MG63 (cell line): ENCODE measurements around the gene SLC9A1. TPM values are rescaled to one million over a fixed set of nuclear protein-coding genes. Genes with fewer than 3 reads are reported as not detected.

Source experiments
- DNase-seq: peaks from one replicate; pipeline ENCODE4 v3.0.0-alpha.2; 2020
- H3K27me3 ChIP-seq: fragments of 250-450 bp; sonication (Bioruptor Pico); 2 replicates; pipeline ENCODE4 v1.5.1; 2020; ENCODE audit warnings: mild to moderate bottlenecking, moderate library complexity
- H3K36me3 ChIP-seq: fragments of 250-450 bp; sonication (Bioruptor Pico); 2 replicates; pipeline ENCODE4 v1.5.1; 2020; ENCODE audit warnings: mild to moderate bottlenecking, moderate library complexity
- H3K4me3 ChIP-seq: fragments of 250-450 bp; sonication (Bioruptor Pico); 2 replicates; pipeline ENCODE4 v1.5.1; 2020; ENCODE audit warnings: mild to moderate bottlenecking, moderate library complexity
- H3K9me3 ChIP-seq: fragments of 250-450 bp; sonication (Bioruptor Pico); 2 replicates; pipeline ENCODE4 v1.5.1; 2020; ENCODE audit warnings: mild to moderate bottlenecking, moderate library complexity
- total RNA-seq: library from RNA; depleted of rRNA; stranded (reverse); fragments of >200 nt; shearing (Covaris generic); gene quantifications from 2 replicates; pipeline ENCODE4 v1.2.3, GENCODE V29; 2014; ENCODE audit warnings: low replicate concordance

Gene SLC9A1
- total RNA-seq, 1 experiment from 2014 or later, result 2.9 TPM

DNA sequence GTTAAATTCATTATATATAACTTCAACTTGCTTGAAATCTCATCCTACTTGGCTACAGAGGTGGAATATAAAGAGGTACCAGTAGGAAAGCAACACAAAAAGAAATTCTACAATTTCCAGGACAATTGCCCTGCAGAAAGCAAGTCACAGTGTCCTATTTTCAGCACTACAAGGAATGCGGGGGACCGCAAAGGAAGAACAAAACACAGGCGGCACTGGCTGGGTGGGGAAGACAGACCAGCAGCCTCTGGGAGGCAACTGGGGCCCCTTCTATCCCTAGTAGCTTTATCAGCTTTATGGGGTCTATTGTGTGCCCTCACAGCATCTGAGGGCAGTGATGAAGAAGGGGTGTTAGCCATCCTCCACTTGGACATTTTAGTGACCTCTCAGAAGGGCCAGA, 30.5 kb downstream of the SLC9A1 start:
- H3K9me3 ChIP-seq, result no peaks in the 10 kb centered on the region
- H3K4me3 ChIP-seq, result no peak overlapping the region
- no peak for DNase-seq
- H3K36me3 ChIP-seq, result no peaks in the 10 kb centered on the region
- no peaks in the 10 kb centered on the region for H3K27me3 ChIP-seq

DNA sequence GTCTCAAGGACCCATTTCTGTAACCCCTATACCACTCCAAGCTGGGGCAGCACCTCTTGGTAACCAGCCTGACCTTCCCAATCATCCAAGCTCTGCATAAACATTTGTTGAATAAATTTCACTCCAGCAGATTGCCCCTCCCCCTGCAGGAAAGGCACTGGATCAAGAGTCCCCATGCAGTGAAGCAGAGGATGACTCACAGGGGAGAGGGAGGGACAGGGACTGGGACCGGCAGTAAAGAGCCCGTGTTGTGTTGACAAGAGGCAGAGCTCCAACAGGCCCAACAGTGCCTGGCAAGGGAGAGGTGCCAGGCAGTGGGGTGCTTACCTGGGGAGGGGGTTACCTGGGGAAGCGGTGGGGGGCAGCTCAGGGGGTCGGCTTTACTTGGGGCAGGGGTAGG, 32.3 kb downstream of the SLC9A1 start:
- DNase-seq, result peak; percentile 75
- H3K27me3 ChIP-seq, result no peaks in the 10 kb centered on the region
- H3K9me3 ChIP-seq, result no peaks in the 10 kb centered on the region
- no peak overlapping the region for H3K4me3 ChIP-seq
- no peaks in the 10 kb centered on the region for H3K36me3 ChIP-seq

DNA sequence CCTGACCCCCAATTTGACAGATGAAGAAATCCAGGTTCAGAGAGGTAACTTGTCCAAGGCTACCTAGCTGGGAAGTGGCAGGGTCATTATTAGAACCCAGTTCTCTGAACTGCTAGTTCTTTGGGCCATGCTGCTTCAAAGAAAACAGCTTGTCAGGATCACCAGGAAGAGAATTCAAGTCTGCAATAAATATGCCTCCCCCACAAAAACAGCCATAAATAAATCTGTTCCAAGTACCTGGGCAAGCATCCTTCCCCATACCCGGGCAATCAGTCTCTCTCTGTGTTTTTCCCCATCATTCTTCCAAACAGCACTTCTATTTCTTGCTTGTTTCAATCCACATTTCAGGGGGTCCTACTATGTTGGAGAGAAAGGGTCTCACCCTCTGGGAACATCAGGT, 34.1 kb downstream of the SLC9A1 start:
- DNase-seq, result no peak
- no peaks in the 10 kb centered on the region for H3K9me3 ChIP-seq
- no peaks in the 10 kb centered on the region for H3K27me3 ChIP-seq
- no peak overlapping the region for H3K4me3 ChIP-seq
- no peaks in the 10 kb centered on the region for H3K36me3 ChIP-seq

DNA sequence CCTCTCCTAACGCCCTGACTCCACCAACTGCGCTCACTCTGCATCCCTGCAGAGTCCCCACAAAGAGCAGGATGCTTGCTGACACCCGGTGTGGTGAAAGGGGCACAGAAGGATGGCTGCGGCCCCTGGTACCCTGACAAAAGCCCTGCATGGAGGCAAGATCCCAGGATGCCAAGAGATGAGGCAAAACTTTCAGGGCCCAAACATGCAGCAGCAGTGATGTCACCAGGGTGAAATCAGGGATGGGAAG, 36.6 kb downstream of the SLC9A1 start:
- H3K36me3 ChIP-seq, result no peaks in the 10 kb centered on the region
- no peak for DNase-seq
- H3K9me3 ChIP-seq, result no peaks in the 10 kb centered on the region
- no peak overlapping the region for H3K4me3 ChIP-seq
- H3K27me3 ChIP-seq, result no peaks in the 10 kb centered on the region

DNA sequence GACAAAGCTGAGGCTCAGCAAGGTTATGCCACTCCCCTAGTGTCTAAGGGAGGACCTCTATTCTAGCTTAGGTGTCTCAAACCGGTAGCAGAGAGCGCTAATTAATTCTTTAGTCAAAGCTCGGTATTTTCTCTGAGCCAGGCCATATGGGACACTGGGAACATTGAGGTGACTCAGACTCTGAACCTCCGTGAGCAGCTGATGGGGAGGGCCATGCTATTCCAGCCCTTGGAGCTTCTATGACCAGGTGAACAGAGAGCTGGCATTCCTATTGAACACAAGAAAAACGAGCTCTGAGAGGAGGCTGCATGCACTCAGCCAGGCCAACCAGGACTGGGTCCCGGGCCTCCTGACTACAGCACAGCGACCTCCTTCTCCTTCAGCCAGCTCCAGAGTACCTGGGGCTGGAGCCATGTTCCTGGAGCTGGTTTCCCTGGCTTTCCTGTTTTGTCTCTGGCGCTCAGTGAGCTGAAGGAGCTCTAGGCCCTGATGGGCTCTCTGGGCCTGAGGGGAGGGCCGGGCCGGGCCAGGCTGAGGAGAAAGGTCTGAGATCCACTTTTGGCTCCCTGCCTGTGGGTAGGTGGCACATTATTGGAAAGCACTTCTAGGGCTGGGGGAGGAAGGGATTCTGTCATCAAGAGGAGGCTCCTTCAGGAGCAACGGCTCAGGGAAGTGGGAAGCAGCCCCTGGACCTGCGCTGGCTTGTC, 37.0 kb downstream of the SLC9A1 start:
- H3K27me3 ChIP-seq, result no peaks in the 10 kb centered on the region
- H3K4me3 ChIP-seq, result no peak overlapping the region
- H3K36me3 ChIP-seq, result no peaks in the 10 kb centered on the region
- H3K9me3 ChIP-seq, result no peaks in the 10 kb centered on the region
- no peak for DNase-seq

DNA sequence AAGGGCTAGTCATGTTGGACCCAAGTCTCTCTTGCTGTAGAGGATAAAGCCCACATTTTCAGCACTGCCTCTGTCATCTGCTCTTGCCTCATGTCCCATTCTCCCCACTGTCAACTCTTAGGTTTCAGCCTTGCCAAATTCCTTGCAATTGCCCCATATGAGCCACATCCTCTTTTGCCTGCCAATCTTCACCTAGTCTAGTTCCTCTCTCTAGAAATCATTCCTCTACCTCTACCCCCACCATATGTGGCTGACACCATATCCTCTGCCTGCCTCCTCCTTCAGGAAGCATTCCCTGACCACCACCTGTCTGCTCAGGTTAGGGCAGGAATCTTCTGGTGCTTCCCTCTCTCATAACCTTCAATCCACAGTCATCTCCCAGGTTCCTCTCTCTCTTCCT, 38.2 kb downstream of the SLC9A1 start:
- Histone ChIP-seq H3K36me3 (no peaks in the 10 kb centered on the region), H3K27me3 (no peaks in the 10 kb centered on the region), H3K4me3 (no peak overlapping the region), H3K9me3 (no peaks in the 10 kb centered on the region)
- DNase-seq, result no peak

DNA sequence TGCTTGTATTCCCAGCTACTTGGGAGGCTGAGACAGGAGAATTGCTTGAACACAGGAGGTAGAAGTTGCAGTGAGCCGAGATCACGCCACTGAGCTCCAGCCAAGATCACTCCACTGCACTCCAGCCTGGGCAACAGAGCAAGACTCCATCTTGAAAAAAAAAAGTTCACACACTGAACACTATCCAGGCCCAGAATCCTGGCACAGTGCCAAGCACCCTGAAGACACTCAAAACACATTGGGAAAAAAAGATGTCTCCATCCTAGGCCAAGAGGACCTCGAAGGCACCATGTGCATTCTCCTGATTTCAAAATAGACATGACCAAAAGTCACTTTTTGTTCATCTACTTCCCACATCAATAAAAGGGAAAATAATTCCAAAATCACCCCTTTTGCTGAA, 38.7 kb downstream of the SLC9A1 start:
- no peak overlapping the region for H3K4me3 ChIP-seq
- no peaks in the 10 kb centered on the region for H3K27me3 ChIP-seq
- no peaks in the 10 kb centered on the region for H3K9me3 ChIP-seq
- no peak for DNase-seq
- no peaks in the 10 kb centered on the region for H3K36me3 ChIP-seq

DNA sequence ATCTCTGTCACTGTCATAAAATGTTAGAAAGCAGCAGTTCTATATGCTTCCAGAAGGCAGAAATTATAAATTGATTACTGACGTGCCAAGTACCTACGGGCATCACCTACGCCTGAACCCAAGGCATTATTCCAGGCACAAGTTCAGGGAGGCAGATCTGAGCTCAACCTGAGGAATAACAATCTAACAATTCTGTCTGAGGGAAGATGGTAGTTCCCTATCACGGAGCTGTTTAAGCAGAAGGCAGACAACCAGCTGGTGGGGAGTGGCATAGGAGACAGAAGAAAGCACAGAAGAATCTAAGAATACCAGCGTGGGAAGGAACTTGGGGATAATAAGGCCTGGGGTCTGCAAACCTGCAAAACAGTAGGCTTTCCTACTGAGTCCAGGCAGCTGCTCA, 40.4 kb downstream of the SLC9A1 start:
- no peaks in the 10 kb centered on the region for H3K27me3 ChIP-seq
- H3K36me3 ChIP-seq, result no peaks in the 10 kb centered on the region; the same call in 1 of the 2 replicates
- no peaks in the 10 kb centered on the region for H3K9me3 ChIP-seq
- no peak for DNase-seq
- H3K4me3 ChIP-seq, result no peak overlapping the region

DNA sequence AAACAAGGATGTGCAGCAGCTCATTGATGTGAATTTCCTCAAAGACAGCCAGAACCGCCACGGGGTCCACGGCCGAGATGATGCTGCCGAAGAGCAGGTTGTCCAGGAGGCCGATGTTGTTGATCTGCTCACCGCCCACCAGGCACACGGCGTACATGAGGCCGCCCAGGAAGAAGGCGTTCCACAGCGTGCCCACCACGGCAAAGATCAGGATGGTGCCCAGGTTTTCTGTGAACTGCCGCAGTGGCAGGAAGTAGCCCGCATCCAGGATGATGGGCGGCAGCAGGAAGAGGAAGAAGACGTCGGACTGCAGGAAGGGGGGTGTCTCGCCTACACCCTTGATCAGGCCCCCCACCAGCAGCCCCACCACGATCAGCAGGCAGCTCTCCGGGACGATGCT, 41.1 kb downstream of the SLC9A1 start:
- H3K4me3 ChIP-seq, result no peak overlapping the region
- no peaks in the 10 kb centered on the region for H3K27me3 ChIP-seq
- H3K9me3 ChIP-seq, result no peaks in the 10 kb centered on the region
- no peak for DNase-seq
- H3K36me3 ChIP-seq, result no peaks in the 10 kb centered on the region; the same call in 1 of the 2 replicates

DNA sequence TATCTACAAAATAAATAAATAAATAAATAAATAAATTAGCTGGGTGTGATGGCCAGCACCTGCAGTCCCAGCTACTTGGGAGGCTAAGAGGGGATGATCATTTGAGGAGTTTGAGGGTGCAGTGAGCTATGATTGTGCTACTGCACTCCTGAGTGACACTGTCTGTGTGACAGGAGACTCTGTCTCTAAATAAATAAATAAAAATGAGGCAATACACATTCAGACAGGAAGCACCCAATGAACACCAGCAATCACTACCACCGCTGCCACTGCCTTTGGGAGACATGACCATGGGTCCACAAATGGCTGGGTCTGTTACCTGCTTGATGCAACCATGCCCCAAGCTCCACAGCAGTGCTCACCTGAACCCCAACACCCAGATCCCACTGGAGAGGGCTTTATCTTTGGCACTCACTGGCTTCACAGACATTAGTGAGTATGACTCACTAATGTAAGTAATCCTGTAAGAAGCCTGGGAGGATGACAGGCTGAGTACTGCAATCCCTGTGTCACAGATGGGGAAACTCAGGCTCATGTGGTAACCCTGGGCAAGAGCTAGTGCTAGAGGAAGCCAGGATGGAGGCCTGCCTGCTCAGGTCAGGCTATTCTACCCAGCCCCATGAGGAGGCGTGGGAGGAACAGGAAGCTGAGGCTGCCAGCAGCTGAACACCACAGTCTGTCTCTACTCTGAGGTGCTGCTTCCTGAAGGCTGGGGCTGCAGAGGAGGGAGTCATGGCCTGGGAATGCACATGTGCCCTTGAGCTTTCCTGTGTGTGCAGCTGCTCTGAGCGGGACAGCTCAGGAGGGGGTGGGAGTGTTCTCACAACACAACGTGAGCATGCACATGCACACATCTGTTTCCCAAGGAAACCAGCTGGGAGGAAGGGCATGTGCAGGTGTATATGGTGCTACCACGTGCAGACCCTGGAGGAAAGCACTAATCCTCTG, 43.0 kb downstream of the SLC9A1 start:
- Histone ChIP-seq H3K27me3 (no peaks in the 10 kb centered on the region), H3K4me3 (no peak overlapping the region), H3K9me3 (no peaks in the 10 kb centered on the region), H3K36me3 (no peaks in the 10 kb centered on the region; the same call in 1 of the 2 replicates)
- peak; percentile 99 for DNase-seq

DNA sequence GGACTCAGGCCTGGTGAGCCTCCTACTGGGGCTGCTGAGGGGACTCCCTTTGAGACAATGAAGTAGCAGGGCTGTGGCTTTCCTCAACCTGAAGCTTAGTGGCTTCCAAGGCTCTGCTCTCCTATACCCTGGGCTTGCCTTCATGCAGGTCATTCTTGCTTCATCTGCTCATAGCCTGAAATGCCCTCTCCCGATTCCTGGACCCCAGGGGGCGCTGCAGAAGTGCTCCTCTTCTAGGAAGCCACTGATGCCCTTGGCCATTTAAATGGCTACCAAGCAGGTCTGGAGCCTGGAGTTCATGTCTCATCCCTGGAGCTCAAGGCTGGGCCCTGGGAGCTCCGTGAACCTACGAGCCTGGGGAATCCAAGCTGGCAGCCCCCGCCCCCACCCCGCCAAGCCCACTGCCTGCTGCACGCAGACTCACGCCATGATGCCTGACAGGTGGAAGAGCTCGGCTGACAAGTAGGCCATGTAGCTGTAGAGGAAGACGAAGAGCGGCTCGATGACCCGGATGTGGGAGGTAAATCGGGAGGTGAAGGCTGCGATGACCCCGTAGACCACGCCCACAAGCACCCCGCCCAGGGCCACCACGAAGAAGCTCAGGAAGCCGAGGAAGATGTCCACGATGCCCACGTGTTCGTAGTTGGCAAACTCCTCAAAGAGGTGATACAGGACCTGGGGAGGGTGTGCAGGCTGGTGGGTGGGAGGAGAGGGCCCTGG, 45.7 kb downstream of the SLC9A1 start:
- peak; percentile 26 for DNase-seq
- no peaks in the 10 kb centered on the region; the same call in none of the 2 replicates for H3K36me3 ChIP-seq
- no peak overlapping the region for H3K4me3 ChIP-seq
- H3K27me3 ChIP-seq, result no peaks in the 10 kb centered on the region
- no peaks in the 10 kb centered on the region for H3K9me3 ChIP-seq

DNA sequence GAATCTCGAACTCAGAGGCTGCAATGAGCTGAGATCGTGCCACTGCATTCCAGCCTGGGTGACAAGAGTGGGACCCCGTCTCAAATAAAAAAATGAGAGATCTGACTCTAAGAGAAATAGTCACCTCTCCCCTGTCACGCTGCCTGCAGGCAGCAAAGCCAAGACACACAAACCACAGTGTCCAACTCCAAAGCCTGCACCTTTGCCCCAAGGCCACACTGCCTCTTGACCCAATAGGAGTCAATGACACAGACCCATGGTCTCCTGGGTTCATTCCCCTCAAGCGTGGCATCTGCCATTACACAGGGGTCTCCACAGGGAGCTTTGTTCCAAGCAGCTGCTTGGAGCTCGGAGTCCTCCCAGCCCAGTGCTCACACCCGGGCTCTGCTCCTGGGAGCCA, 46.3 kb downstream of the SLC9A1 start:
- Histone ChIP-seq H3K4me3 (no peak overlapping the region), H3K36me3 (no peaks in the 10 kb centered on the region; the same call in none of the 2 replicates), H3K27me3 (no peaks in the 10 kb centered on the region), H3K9me3 (no peaks in the 10 kb centered on the region)
- DNase-seq, result no peak

DNA sequence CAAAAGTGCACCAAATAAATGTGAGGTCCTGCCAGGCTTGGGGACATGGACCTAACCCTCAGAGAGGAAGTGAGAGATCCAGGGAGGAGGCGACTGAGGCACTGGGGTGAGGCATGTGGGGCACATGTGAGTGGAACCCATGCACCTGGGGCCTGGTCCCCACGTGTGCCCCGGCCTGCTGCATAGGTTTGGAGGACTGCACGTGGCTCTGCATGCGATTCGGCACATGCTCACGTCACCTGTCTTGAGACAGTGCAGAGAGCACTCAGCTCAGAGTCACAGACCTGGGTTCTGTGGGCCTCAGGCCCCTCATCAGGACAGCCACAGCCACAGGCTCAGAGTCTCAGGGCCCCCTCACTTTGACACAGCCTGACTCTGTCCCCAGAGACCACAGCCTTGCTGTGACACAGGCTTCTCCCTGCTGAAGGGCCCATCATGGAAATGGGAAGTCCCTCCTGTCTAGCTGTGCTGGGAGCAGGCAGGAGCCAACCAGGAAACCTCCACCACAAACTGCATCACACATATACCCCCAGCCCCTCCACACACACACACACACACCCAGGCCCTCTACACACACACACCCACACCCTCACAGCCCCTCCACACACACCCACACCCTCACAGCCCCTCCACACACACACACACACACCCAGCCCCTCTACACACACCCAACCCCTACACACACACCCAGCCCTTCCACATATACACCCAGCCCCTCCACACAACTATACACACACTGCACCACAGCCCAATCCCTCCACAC, 48.2 kb downstream of the SLC9A1 start:
- no peaks in the 10 kb centered on the region for H3K9me3 ChIP-seq
- H3K4me3 ChIP-seq, result no peak overlapping the region
- DNase-seq, result no peak
- H3K27me3 ChIP-seq, result no peaks in the 10 kb centered on the region
- peaks cover 8% of the 10 kb centered on the region for H3K36me3 ChIP-seq

DNA sequence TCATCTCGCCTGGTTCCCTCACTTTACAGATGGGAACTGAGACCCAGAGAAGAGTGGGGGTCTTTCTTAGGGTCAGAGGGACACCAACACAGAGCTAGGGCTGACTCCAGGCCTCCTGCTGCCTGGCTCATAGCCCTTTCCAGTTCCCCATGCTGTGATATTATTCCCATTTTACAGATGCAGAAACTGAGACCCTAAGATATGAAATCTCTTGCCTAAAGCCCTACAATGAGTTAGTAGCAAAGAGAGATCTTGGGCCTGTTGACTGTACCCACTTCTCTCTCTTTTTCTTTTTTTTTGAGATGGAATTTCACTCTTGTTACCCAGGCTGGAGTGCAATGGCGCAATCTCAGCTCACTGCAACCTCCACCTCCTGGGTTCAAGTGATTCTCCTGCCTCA, 49.9 kb downstream of the SLC9A1 start:
- no peak for DNase-seq
- Histone ChIP-seq H3K27me3 (no peaks in the 10 kb centered on the region), H3K36me3 (peaks cover 11% of the 10 kb centered on the region), H3K4me3 (no peak overlapping the region), H3K9me3 (no peaks in the 10 kb centered on the region)

DNA sequence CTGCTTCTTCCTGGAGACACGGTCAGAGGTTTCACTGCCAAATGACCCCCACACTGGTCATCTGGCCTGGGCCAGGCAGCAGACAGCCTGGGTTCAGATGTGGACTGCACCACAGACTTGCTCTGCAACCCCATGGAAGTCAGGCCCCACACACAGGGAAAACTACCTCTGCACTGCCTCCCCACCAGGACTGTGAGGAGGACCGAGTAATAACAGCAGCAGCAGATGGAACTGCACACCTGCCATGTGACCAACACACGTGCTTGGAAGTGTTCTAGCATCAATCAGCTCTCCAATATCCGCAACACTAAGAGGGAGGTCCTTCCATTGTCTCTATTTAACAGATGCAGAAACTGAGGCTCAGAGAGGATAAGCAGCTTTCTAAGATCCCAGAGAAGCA, 51.4 kb downstream of the SLC9A1 start:
- no peaks in the 10 kb centered on the region for H3K9me3 ChIP-seq
- DNase-seq, result no peak
- no peaks in the 10 kb centered on the region for H3K27me3 ChIP-seq
- H3K36me3 ChIP-seq, result peaks cover 11% of the 10 kb centered on the region
- no peak overlapping the region for H3K4me3 ChIP-seq

DNA sequence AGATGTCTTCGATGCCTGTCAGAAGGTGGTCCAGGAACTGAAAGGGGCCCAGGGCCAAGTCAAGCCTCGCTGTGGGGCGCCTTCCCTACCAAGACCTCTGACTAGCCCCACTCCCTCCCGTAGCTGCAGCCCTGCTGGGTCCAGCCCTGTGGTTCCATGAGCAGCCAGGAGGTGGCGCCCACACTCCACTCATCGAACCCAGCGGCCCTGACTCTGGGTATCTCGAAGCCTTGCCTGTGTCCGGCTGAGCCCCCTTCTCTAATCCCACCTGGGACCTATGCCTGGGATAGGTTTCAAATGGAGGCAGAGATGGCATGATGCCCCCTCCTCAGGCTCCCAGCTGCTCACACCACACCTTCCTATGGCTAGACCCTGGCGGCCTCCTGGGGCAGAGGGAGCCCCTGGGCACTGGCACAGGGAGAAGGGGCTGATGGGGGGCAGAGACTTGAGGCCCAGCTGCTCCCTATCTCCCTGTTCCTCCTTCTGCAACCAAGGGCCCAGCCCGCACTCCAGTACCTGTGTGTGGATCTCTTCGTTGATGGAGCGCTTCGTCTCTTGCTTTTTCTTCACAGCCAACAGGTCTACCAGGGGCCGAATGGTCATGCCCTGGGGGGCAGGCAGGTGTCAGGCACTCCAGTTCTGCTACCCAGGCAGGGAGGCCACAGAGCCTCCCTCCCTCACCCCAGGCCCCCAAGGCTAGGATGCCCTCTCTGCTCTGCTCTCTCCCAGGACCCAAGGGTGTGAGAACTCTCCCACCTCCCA, 52.0 kb downstream of the SLC9A1 start:
- Histone ChIP-seq H3K36me3 (peaks cover 11% of the 10 kb centered on the region), H3K4me3 (no peak overlapping the region), H3K9me3 (no peaks in the 10 kb centered on the region), H3K27me3 (no peaks in the 10 kb centered on the region)
- peak; percentile 46 for DNase-seq
